A673 (cell line): ENCODE results near the gene DNASE1L3.

ENCODE experiments used
- EZH2 ChIP-seq: fragments of 200-600 bp; sonication (generic); IDR thresholded peaks from 2 replicates; pipeline ENCODE4 v1.6.1; 2017; ENCODE audit warnings: borderline replicate concordance, low read depth, mild to moderate bottlenecking, mixed read lengths, antibody characterized with exemption, low read length; ENCODE audit not compliant: poor library complexity, severe bottlenecking
- TF ChIP-seq, protein P1 (sequence below): fragments of 300-800, 200-600 bp; sonication (generic); conservative IDR thresholded peaks from 2 replicates; pipeline ENCODE4 v1.5.1; 2017; ENCODE audit warnings: low read depth, mild to moderate bottlenecking, antibody characterized with exemption, low read length, moderate library complexity, mixed read lengths

GRCh38 chr3:58200121-58200709, 10.6 kb downstream of the DNASE1L3 start:
- TF ChIP-seq, protein P1, sequence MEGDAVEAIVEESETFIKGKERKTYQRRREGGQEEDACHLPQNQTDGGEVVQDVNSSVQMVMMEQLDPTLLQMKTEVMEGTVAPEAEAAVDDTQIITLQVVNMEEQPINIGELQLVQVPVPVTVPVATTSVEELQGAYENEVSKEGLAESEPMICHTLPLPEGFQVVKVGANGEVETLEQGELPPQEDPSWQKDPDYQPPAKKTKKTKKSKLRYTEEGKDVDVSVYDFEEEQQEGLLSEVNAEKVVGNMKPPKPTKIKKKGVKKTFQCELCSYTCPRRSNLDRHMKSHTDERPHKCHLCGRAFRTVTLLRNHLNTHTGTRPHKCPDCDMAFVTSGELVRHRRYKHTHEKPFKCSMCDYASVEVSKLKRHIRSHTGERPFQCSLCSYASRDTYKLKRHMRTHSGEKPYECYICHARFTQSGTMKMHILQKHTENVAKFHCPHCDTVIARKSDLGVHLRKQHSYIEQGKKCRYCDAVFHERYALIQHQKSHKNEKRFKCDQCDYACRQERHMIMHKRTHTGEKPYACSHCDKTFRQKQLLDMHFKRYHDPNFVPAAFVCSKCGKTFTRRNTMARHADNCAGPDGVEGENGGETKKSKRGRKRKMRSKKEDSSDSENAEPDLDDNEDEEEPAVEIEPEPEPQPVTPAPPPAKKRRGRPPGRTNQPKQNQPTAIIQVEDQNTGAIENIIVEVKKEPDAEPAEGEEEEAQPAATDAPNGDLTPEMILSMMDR = no peak
- no peak for TF ChIP-seq EZH2
